Loucy (cell line): ENCODE measurements around the gene SPDYE11.
"Not testable (repeated sequence)": the region's sequence is repeated elsewhere in the genome, so short reads cannot be mapped to it uniquely, and the experiment has no call there.

ENCODE experiments used
- EZH2phosphoT487 ChIP-seq: fragments of 200-600 bp; IDR thresholded peaks from 2 replicates; pipeline ENCODE4 v1.6.1; 2018; ENCODE audit warnings: antibody characterized with exemption, mild to moderate bottlenecking, moderate library complexity, borderline replicate concordance
- TF ChIP-seq, protein P1 (sequence below): fragments of 200-600 bp; sonication (generic); conservative IDR thresholded peaks from 2 replicates; pipeline ENCODE4 v1.5.1; 2014; ENCODE audit warnings: mild to moderate bottlenecking, antibody characterized with exemption, low read length

GRCh38 chr7:73029666-73030065 is 28.0 kb downstream of the SPDYE11 start, which contains the start of gene SPDYE8:
- TF ChIP-seq, protein P1, sequence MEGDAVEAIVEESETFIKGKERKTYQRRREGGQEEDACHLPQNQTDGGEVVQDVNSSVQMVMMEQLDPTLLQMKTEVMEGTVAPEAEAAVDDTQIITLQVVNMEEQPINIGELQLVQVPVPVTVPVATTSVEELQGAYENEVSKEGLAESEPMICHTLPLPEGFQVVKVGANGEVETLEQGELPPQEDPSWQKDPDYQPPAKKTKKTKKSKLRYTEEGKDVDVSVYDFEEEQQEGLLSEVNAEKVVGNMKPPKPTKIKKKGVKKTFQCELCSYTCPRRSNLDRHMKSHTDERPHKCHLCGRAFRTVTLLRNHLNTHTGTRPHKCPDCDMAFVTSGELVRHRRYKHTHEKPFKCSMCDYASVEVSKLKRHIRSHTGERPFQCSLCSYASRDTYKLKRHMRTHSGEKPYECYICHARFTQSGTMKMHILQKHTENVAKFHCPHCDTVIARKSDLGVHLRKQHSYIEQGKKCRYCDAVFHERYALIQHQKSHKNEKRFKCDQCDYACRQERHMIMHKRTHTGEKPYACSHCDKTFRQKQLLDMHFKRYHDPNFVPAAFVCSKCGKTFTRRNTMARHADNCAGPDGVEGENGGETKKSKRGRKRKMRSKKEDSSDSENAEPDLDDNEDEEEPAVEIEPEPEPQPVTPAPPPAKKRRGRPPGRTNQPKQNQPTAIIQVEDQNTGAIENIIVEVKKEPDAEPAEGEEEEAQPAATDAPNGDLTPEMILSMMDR, result not testable (repeated sequence)
- TF ChIP-seq EZH2phosphoT487, result not testable (repeated sequence)
